CD4-positive, alpha-beta memory T cell (primary cell): Measurements from ENCODE around the gene GMPPA. TPM values are rescaled to one million over a fixed set of nuclear protein-coding genes. Genes with fewer than 3 reads are reported as not detected.
A peak's percentile ranks its signal among the peaks of the same experiment; 100 is the strongest.

ENCODE experiments used
- CTCF ChIA-PET: fragments of 350-600 bp; sonication (Branson Sonifier 250); formaldehyde crosslinking; loops from one replicate; lab custom pipeline; 2021; ENCODE audit warnings: inconsistent platforms; ENCODE audit not compliant: partially characterized antibody; lab: Charles Lee
- POLR2A ChIA-PET: fragments of 350-600 bp; sonication (Branson Sonifier 250); formaldehyde crosslinking; loops from one replicate; lab custom pipeline; 2021; ENCODE audit not compliant: partially characterized antibody; lab: Charles Lee
- DNase-seq, 5 donors: peaks; one replicate each; pipeline versions ENCODE4 v3.0.0 to v3.0.0-alpha.2; 2020 to 2022; ENCODE audit warnings: mixed read lengths in 1 of 5
- H3K27ac ChIP-seq: one replicate; pipeline ENCODE4 v1.7.0; 2013; ENCODE audit warnings: low read depth, low read length
- H3K27me3 ChIP-seq: 2 replicates; pipeline ENCODE4 v1.7.0; 2013; ENCODE audit warnings: mild to moderate bottlenecking, low read length, moderate library complexity; ENCODE audit not compliant: insufficient read depth
- H3K36me3 ChIP-seq: 2 replicates; pipeline ENCODE4 v1.7.0; 2013; ENCODE audit warnings: mild to moderate bottlenecking, low read length, moderate library complexity; ENCODE audit not compliant: insufficient read depth
- H3K4me1 ChIP-seq: 2 replicates; pipeline ENCODE4 v1.7.0; 2013; ENCODE audit warnings: mild to moderate bottlenecking, low read length, moderate library complexity; ENCODE audit not compliant: insufficient read depth
- H3K4me3 ChIP-seq, 2 donors: one replicate each; pipeline ENCODE4 v1.7.0; 2013; ENCODE audit warnings: low read length in 2 of 2, mild to moderate bottlenecking in 1 of 2
- H3K9me3 ChIP-seq, 2 donors: one replicate each; pipeline ENCODE4 v1.7.0; 2013; ENCODE audit warnings: low read length in 2 of 2, control low read depth in 1 of 2; ENCODE audit not compliant: control insufficient read depth in 1 of 2
- H3K27ac Mint-ChIP-seq, 7 donors: one replicate each; pipeline ENCODE4 v1.8.0; 2020 to 2021; ENCODE audit warnings: mixed read lengths in 7 of 7, mild to moderate bottlenecking in 6 of 7, inconsistent platforms in 3 of 7, moderate library complexity in 3 of 7
- H3K27me3 Mint-ChIP-seq, 2 donors: one replicate each; pipeline ENCODE4 v1.8.0; 2020 to 2021; ENCODE audit warnings: mixed read lengths in 2 of 2
- H3K36me3 Mint-ChIP-seq, 2 donors: one replicate each; pipeline ENCODE4 v1.8.0; 2020 to 2021; ENCODE audit warnings: mixed read lengths in 2 of 2, inconsistent platforms in 1 of 2, mild to moderate bottlenecking in 1 of 2
- H3K4me1 Mint-ChIP-seq, 4 donors: one replicate each; pipeline ENCODE4 v1.8.0; 2020 to 2021; ENCODE audit warnings: mixed read lengths in 4 of 4, mild to moderate bottlenecking in 1 of 4
- H3K4me3 Mint-ChIP-seq, 8 donors: one replicate each; pipeline ENCODE4 v1.8.0; 2020 to 2021; ENCODE audit warnings: mixed read lengths in 8 of 8, mild to moderate bottlenecking in 7 of 8, moderate library complexity in 6 of 8, inconsistent platforms in 3 of 8
- H3K9me3 Mint-ChIP-seq, 8 donors: one replicate each; pipeline ENCODE4 v1.8.0; 2020 to 2021; ENCODE audit warnings: mixed read lengths in 8 of 8, mild to moderate bottlenecking in 5 of 8, inconsistent platforms in 3 of 8, moderate library complexity in 1 of 8
- intact Hi-C: fragments of 100-400 bp; cut with micrococcal nuclease; formaldehyde crosslinking; loops from one replicate; pipeline ENCODE4 v1.15.1; 2023
- polyA plus RNA-seq, 2 donors: library from polyadenylated mRNA; unstranded; fragments of 300-500 nt; fragmentation: Illumina TruSeq; gene quantifications; one replicate each; pipeline ENCODE4 v1.2.3, GENCODE V29; 2021
- total RNA-seq, 2 experiments: library from RNA; stranded (reverse); gene quantifications; one replicate each; pipeline ENCODE4 v1.2.3, GENCODE V29; 2021

GMPPA gene
- total and polyA plus RNA-seq, 4 experiments from 2014 or later = 30.4 to 48.3 (median 38.1) TPM

DNA sequence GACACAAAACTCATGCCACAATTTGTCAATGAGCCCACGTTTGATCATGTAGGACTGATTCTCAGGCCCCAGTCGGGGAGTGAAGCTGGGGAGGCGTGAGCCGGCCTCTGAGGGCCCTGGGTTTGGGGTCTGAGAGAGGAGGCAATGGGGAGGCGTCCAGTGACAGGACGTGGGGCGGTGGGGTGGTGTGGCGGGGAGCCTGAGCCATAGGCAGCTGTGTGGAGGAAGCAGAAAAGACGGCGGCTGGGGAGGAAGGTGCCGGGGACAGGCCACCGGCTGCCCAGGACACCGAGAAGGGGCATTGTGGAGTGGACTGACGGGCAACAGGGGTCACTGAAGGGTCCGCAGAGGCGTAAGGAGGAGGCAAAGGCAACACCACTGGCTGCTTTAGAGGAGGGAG lies 37.7 kb downstream of the GMPPA start:
- Mint-ChIP-seq H3K4me3 (no peak overlapping the region), H3K9me3 (no peaks in the 10 kb centered on the region), H3K27ac (peak overlapping the region in 1 of 7 donors; percentile 57), H3K4me1 (peaks cover 1 to 5% (median 3%) of the 10 kb centered on the region in 4 donors), H3K36me3 (no peaks in the 10 kb centered on the region), H3K27me3 (peaks cover 9 to 19% of the 10 kb centered on the region in 2 donors)
- Histone ChIP-seq H3K4me3 (no peak overlapping the region), H3K27ac (no peak overlapping the region), H3K9me3 (no peaks in the 10 kb centered on the region), H3K27me3 (no peaks in the 10 kb centered on the region), H3K36me3 (no peaks in the 10 kb centered on the region), H3K4me1 (no peaks in the 10 kb centered on the region)
- CTCF ChIA-PET = interaction anchor here (1.1 kb wide), 1 partner anchor 13 kb away, joined by 3 read pairs; no protein-coding TSS in a partner anchor
- intact Hi-C loops = no loop called here
- POLR2A ChIA-PET = no interaction called here
- DNase-seq = peak in 1 of 5 donors; percentile 16

DNA sequence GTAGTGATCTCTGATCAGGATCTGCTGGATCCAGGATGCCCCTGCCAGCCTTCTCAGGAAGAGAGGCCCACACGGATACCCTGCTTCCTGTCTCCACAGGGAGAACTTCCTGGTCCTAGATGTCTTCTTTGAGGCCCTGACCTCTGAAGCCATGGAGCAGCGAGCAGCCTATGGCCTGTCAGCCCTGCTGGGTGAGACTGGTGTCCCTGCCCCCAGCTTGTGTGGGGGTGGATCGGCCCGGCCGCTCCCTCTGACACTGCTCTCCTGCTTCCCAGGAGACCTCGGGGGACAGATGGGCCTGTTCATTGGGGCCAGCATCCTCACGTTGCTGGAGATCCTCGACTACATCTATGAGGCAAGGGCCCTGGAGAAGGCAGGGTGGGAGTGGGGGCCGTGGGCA lies 38.3 kb downstream of the GMPPA start:
- H3K9me3 Mint-ChIP-seq = no peaks in the 10 kb centered on the region
- CTCF ChIA-PET = interaction anchor here (1.1 kb wide), 1 partner anchor 13 kb away, joined by 3 read pairs; no protein-coding TSS in a partner anchor
- no peaks in the 10 kb centered on the region for H3K27me3 ChIP-seq
- peaks cover 2% of the 10 kb centered on the region for H3K4me1 ChIP-seq
- peaks cover 3 to 11% (median 7%) of the 10 kb centered on the region in 4 donors for H3K4me1 Mint-ChIP-seq
- no peak overlapping the region for H3K4me3 Mint-ChIP-seq
- no peaks in the 10 kb centered on the region for H3K36me3 ChIP-seq
- H3K4me3 ChIP-seq = no peak overlapping the region
- intact Hi-C loops = no loop called here
- H3K27me3 Mint-ChIP-seq = peaks cover 5 to 17% of the 10 kb centered on the region in 2 donors
- H3K9me3 ChIP-seq = no peaks in the 10 kb centered on the region
- POLR2A ChIA-PET = no interaction called here
- H3K36me3 Mint-ChIP-seq = no peaks in the 10 kb centered on the region
- DNase-seq = peak in 1 of 5 donors; percentile 36
- no peak overlapping the region for H3K27ac Mint-ChIP-seq
- H3K27ac ChIP-seq = no peak overlapping the region

DNA sequence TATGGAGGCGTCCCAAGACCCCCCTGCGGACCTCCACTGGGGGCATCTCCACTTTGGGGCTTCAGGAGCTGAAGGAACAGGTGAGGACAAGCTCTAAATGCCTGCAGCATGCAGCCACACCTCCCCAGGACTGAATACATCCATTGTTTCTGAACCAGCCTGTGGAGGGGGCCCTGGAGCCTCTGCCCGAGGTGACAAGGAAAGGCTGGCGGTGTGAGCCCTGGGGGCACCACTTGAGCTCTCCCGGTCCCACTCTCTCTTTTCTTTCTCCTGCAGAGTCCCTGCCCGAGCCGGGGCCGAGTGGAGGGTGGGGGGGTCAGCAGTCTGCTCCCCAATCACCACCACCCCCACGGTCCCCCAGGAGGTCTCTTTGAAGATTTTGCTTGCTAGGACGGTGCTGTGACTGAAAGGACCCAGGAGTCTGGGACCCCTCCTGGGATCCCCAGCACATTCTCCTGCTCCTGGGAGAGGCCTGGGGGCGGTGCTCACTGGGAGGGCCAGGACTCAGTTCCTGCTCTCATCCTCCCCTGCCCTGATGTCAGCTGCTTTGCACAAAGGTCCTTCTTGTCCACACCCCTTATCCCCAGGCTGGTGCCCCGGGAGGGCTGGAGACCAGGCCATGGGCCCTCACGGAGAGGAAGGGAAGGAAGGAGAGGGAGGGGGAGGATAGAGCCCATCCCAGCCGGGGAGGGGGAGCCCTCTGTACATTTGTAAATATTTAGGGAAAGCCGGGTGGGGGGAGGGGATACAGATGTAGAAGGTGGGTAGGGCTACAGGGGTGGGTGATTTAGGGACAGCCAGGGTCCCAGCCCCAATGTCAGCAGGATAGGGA lies 39.2 kb downstream of the GMPPA start:
- Mint-ChIP-seq H3K4me3 (no peak overlapping the region), H3K9me3 (no peaks in the 10 kb centered on the region), H3K36me3 (peaks cover 0 to 2% of the 10 kb centered on the region in 2 donors), H3K27me3 (peaks cover 2 to 11% of the 10 kb centered on the region in 2 donors), H3K4me1 (peaks cover 10 to 20% (median 15%) of the 10 kb centered on the region in 4 donors), H3K27ac (no peak overlapping the region)
- ChIA-PET CTCF (interaction anchor here (0.6 to 8.5 kb wide), 5 partner anchors 8 to 620 kb away, joined by 3 to 73 read pairs (median 4); no protein-coding TSS in a partner anchor), POLR2A (no interaction called here)
- H3K36me3 ChIP-seq = no peaks in the 10 kb centered on the region
- no peaks in the 10 kb centered on the region for H3K9me3 ChIP-seq
- intact Hi-C loops = no loop called here
- DNase-seq = peak in 1 of 5 donors; percentile 1
- peaks cover 11% of the 10 kb centered on the region for H3K4me1 ChIP-seq
- H3K4me3 ChIP-seq = no peak overlapping the region
- H3K27me3 ChIP-seq = no peaks in the 10 kb centered on the region
- H3K27ac ChIP-seq = no peak overlapping the region

DNA sequence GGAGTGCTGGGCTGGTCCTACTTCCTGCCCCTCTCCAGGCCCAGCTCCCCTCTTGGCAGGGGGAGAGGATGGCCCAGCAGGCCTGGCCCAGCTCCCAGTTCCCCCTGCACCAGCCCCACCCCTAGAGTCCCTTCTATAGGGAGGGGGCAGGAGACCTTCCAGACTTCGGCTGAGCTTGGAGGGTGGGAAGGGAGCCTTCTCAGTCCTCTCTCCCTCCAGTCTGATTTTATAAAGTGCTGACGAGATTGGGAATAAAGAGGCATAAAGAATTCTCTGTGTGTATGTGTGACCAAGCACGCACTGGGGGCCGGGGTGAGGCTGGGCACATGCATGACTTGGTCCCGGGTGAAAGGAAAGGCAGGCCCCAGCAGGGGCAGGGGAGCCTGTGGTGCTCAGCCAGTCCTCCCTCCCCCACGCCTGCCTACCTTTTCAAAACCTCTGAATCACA lies 39.8 kb downstream of the GMPPA start:
- H3K27me3 Mint-ChIP-seq = peaks cover 2 to 8% of the 10 kb centered on the region in 2 donors
- intact Hi-C loops = no loop called here
- peaks cover 10 to 21% (median 16%) of the 10 kb centered on the region in 4 donors for H3K4me1 Mint-ChIP-seq
- H3K4me1 ChIP-seq = peaks cover 12% of the 10 kb centered on the region
- no peak overlapping the region for H3K27ac Mint-ChIP-seq
- CTCF ChIA-PET = interaction anchor here (1.5 to 8.5 kb wide), 4 partner anchors 9 to 105 kb away, joined by 4 to 73 read pairs (median 56); no protein-coding TSS in a partner anchor
- H3K9me3 Mint-ChIP-seq = no peaks in the 10 kb centered on the region
- H3K9me3 ChIP-seq = no peaks in the 10 kb centered on the region
- H3K36me3 ChIP-seq = no peaks in the 10 kb centered on the region
- no peak overlapping the region for H3K27ac ChIP-seq
- POLR2A ChIA-PET = no interaction called here
- H3K36me3 Mint-ChIP-seq = peaks cover 0 to 2% of the 10 kb centered on the region in 2 donors
- DNase-seq = no peak
- H3K4me3 Mint-ChIP-seq = no peak overlapping the region
- no peak overlapping the region for H3K4me3 ChIP-seq
- no peaks in the 10 kb centered on the region for H3K27me3 ChIP-seq

DNA sequence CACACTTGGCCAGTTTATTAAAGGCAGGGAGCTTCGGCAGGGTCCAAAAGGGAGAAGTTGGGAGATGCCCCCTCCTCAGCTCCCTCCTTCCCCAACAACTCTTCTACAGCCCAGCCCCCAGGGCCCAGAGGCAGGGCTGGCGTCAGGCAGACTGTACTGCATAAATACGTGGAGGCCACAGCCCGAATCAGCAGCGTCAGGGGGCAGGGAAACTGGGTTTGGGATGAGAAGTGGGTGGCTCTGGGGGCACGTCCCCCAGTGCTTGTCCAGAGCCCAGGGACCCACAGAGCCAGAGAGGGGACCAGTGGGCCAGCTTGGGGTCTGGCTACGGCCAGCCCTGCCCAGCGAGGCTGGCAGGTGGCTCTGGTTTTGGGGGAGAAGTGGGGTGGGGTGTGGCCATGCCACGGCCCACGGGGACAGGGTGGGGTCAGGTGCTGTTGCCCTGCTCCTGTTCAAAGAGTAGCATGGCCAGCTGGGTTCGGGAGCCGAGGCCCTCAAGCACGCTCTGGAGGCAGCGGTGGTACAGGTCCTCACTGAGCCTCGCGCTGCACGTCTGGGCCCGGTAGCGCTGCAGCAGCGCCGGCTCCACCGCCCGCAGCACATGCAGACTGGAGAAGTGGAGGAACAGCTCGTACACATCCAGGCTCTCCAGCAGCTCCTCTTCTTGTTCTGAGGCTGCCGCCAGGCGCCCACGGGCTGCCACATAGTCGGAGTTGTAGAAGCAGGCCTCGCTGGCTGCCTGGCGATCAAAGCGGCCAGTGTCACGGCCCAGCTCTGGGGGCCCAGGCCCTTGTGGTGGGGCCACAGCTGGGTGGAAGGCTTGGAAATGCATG lies 40.5 kb downstream of the GMPPA start:
- Histone ChIP-seq H3K27ac (no peak overlapping the region), H3K36me3 (no peaks in the 10 kb centered on the region), H3K4me3 (no peak overlapping the region), H3K9me3 (no peaks in the 10 kb centered on the region), H3K27me3 (no peaks in the 10 kb centered on the region), H3K4me1 (peaks cover 16% of the 10 kb centered on the region)
- H3K36me3 Mint-ChIP-seq = peaks cover 0 to 3% of the 10 kb centered on the region in 2 donors
- no peaks in the 10 kb centered on the region for H3K9me3 Mint-ChIP-seq
- ChIA-PET CTCF (interaction anchor here (1.5 to 8.5 kb wide), 7 partner anchors 10 to 104 kb away, joined by 3 to 73 read pairs (median 20); partner anchors contain the start of genes GMPPA and STK11IP), POLR2A (interaction anchor here (2.3 kb wide), 1 partner anchor 58 kb away, joined by 9 read pairs; the partner anchor contains the start of gene STK11IP)
- H3K4me1 Mint-ChIP-seq = peaks cover 10 to 22% (median 16%) of the 10 kb centered on the region in 4 donors
- intact Hi-C loops = no loop called here
- no peak overlapping the region for H3K4me3 Mint-ChIP-seq
- peaks cover 2 to 7% of the 10 kb centered on the region in 2 donors for H3K27me3 Mint-ChIP-seq
- no peak overlapping the region for H3K27ac Mint-ChIP-seq
- DNase-seq = no peak

DNA sequence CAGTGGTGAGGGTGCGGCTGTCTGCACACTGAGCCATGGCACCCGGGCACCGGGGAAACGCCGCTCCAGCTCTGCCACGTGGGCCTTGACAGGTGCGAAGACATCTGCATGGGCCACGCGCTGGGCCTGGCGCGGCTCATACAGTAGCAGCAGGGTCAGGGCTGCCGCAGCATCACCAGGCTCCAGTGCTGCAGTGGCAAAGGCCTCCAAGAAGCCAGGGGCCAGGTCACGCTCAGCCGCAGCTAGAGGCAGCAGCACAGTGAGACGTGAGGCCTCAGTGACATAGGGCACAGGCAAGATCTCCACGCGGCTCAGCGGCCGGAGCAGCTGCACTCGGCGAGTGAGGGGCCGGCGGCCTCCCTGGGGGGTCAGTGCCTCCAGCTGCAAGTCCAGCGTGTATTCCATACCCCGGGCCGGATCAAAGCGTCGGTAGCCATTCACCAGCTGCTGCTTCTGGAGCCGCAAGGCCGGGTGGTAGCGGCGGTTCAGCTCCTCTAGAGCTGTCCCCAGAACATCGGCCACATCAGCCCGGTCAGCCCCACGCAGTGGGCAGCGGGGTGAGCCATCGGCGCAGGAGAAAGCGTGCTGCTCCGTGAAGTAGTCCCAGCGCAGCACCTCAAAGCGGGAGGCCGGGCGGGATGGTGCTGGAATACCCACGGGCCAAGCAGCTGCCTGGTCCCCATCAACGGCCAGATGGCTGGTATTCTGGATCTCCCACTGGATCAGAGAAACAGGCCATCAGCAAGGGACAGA lies 41.4 kb downstream of the GMPPA start:
- Histone ChIP-seq H3K36me3 (no peaks in the 10 kb centered on the region), H3K27ac (no peak overlapping the region), H3K4me3 (no peak overlapping the region), H3K4me1 (peaks cover 21% of the 10 kb centered on the region), H3K27me3 (no peaks in the 10 kb centered on the region), H3K9me3 (no peaks in the 10 kb centered on the region)
- Mint-ChIP-seq H3K27me3 (peaks cover 2 to 7% of the 10 kb centered on the region in 2 donors), H3K9me3 (no peaks in the 10 kb centered on the region), H3K4me1 (peaks cover 15 to 32% (median 23%) of the 10 kb centered on the region in 4 donors), H3K36me3 (peaks cover 0 to 10% of the 10 kb centered on the region in 2 donors), H3K27ac (no peak overlapping the region), H3K4me3 (no peak overlapping the region)
- intact Hi-C loops = loop anchor here (5.0 kb wide), 1 partner anchor 263 kb away; the partner anchor contains the start of gene DNAJB2
- CTCF ChIA-PET = interaction anchor here (1.1 to 8.5 kb wide), 17 partner anchors 11 to 166 kb away, joined by 3 to 73 read pairs (median 10); partner anchors contain the start of genes GMPPA and STK11IP
- no peak for DNase-seq
- POLR2A ChIA-PET = interaction anchor here (2.3 kb wide), 1 partner anchor 57 kb away, joined by 9 read pairs; the partner anchor contains the start of gene STK11IP
